ENCODE measurements around the gene MET. TPM values are rescaled to one million over a fixed set of nuclear protein-coding genes. Genes with fewer than 3 reads are reported as not detected.

The MET gene
- total and polyA plus RNA-seq, 2 of the 13 experiments (the other 11 are each of a cell fraction or from before 2014, with no cell fraction given): 21.8 to 31.5 TPM

- TF ChIP-seq ZSCAN20 (CRISPR knock-in tag; IDR thresholded peaks at IDR 0.05; ENCODE audit: borderline replicate concordance) (no peak), GABPB1 (CRISPR knock-in tag; IDR thresholded peaks at IDR 0.05) (peak; percentile 82), BRCA1 (CRISPR knock-in tag; IDR thresholded peaks at IDR 0.05) (no peak), HDAC1 (CRISPR knock-in tag; IDR thresholded peaks at IDR 0.05) (peak; percentile 88), MED1 (CRISPR knock-in tag; IDR thresholded peaks at IDR 0.05) (peak; percentile 75), KDM2A (CRISPR knock-in tag; IDR thresholded peaks at IDR 0.05; ENCODE audit: borderline replicate concordance, low read depth) (peak; percentile 64; the same call in 1 of the 2 replicates), MXD4 (CRISPR knock-in tag; IDR thresholded peaks at IDR 0.05) (peak; percentile 88), NONO (IDR thresholded peaks at IDR 0.05) (no peak), NONO (CRISPR knock-in tag; conservative IDR thresholded peaks at IDR 0.05) (peak; percentile 99), ZNF691 (CRISPR knock-in tag; IDR thresholded peaks at IDR 0.05; ENCODE audit: borderline replicate concordance, low read depth) (peak; percentile 53; the same call in 1 of the 2 replicates)
- TF ChIP-seq, protein P1, sequence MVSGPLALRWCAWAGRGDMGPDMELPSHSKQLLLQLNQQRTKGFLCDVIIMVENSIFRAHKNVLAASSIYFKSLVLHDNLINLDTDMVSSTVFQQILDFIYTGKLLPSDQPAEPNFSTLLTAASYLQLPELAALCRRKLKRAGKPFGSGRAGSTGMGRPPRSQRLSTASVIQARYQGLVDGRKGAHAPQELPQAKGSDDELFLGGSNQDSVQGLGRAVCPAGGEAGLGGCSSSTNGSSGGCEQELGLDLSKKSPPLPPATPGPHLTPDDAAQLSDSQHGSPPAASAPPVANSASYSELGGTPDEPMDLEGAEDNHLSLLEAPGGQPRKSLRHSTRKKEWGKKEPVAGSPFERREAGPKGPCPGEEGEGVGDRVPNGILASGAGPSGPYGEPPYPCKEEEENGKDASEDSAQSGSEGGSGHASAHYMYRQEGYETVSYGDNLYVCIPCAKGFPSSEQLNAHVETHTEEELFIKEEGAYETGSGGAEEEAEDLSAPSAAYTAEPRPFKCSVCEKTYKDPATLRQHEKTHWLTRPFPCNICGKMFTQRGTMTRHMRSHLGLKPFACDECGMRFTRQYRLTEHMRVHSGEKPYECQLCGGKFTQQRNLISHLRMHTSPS (CRISPR knock-in tag; IDR thresholded peaks at IDR 0.05; ENCODE audit: low read depth): peak; percentile 74
- TF ChIP-seq, protein P2, sequence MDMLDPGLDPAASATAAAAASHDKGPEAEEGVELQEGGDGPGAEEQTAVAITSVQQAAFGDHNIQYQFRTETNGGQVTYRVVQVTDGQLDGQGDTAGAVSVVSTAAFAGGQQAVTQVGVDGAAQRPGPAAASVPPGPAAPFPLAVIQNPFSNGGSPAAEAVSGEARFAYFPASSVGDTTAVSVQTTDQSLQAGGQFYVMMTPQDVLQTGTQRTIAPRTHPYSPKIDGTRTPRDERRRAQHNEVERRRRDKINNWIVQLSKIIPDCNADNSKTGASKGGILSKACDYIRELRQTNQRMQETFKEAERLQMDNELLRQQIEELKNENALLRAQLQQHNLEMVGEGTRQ (IDR thresholded peaks at IDR 0.05; ENCODE audit: low read depth, low read length): no peak
- TF ChIP-seq, protein P2 (CRISPR knock-in tag; IDR thresholded peaks at IDR 0.05; ENCODE audit: borderline replicate concordance): peak; percentile 39; the same call in 1 of the 2 replicates
- TF ChIP-seq, protein P3, sequence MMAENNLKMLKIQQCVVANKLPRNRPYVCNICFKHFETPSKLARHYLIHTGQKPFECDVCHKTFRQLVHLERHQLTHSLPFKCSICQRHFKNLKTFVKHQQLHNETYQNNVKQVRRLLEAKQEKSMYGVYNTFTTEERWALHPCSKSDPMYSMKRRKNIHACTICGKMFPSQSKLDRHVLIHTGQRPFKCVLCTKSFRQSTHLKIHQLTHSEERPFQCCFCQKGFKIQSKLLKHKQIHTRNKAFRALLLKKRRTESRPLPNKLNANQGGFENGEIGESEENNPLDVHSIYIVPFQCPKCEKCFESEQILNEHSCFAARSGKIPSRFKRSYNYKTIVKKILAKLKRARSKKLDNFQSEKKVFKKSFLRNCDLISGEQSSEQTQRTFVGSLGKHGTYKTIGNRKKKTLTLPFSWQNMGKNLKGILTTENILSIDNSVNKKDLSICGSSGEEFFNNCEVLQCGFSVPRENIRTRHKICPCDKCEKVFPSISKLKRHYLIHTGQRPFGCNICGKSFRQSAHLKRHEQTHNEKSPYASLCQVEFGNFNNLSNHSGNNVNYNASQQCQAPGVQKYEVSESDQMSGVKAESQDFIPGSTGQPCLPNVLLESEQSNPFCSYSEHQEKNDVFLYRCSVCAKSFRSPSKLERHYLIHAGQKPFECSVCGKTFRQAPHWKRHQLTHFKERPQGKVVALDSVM (CRISPR knock-in tag; IDR thresholded peaks at IDR 0.05): 0 out of 2 replicates have a peak, but pooled peaks have one; percentile 52
- TF ChIP-seq, protein P4, sequence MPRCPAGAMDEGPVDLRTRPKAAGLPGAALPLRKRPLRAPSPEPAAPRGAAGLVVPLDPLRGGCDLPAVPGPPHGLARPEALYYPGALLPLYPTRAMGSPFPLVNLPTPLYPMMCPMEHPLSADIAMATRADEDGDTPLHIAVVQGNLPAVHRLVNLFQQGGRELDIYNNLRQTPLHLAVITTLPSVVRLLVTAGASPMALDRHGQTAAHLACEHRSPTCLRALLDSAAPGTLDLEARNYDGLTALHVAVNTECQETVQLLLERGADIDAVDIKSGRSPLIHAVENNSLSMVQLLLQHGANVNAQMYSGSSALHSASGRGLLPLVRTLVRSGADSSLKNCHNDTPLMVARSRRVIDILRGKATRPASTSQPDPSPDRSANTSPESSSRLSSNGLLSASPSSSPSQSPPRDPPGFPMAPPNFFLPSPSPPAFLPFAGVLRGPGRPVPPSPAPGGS (CRISPR knock-in tag; IDR thresholded peaks at IDR 0.05): peak; percentile 82
Observed at GRCh38 chr7:116671681-116672595, at the start of gene MET (continued).

Measured in HepG2 (cell line).